Dendritic cell treated with granulocyte-macrophage colony-stimulating factor and Interleukin-4, amounts not matched to agents 40 ng/mL and 50 ng/mL, for 4 days (primary cell): ENCODE data around the gene M1AP.

Source experiments
- H3K27ac Mint-ChIP-seq: one replicate; pipeline ENCODE4 v1.8.0; 2022; ENCODE audit warnings: mild to moderate bottlenecking, mixed read lengths
- H3K27me3 Mint-ChIP-seq: one replicate; pipeline ENCODE4 v1.8.0; 2022; ENCODE audit warnings: mild to moderate bottlenecking, mixed read lengths
- H3K36me3 Mint-ChIP-seq: one replicate; pipeline ENCODE4 v1.8.0; 2022; ENCODE audit warnings: low read depth, mixed read lengths
- H3K4me1 Mint-ChIP-seq: one replicate; pipeline ENCODE4 v1.8.0; 2022; ENCODE audit warnings: low read depth, mixed read lengths
- H3K4me3 Mint-ChIP-seq: one replicate; pipeline ENCODE4 v1.8.0; 2022; ENCODE audit warnings: mild to moderate bottlenecking, moderate library complexity, mixed read lengths
- H3K9me3 Mint-ChIP-seq: one replicate; pipeline ENCODE4 v1.8.0; 2022; ENCODE audit warnings: mixed read lengths
- intact Hi-C: fragments of 100-400 bp; cut with micrococcal nuclease; formaldehyde crosslinking; loops from one replicate; pipeline ENCODE4 v1.15.0; 2022

The M1AP gene

GRCh38 chr2:74515981-74516633, 132.0 kb downstream of the M1AP start:
- Mint-ChIP-seq H3K27ac (no peak overlapping the region), H3K9me3 (no peaks in the 10 kb centered on the region), H3K27me3 (peaks cover 94% of the 10 kb centered on the region), H3K4me1 (peaks cover 33% of the 10 kb centered on the region), H3K4me3 (peak overlapping the region; percentile 72), H3K36me3 (no peaks in the 10 kb centered on the region)
- intact Hi-C loops, result no loop called here

GRCh38 chr2:74515271-74515980, 132.7 kb downstream of the M1AP start:
- Mint-ChIP-seq H3K4me1 (peaks cover 33% of the 10 kb centered on the region), H3K4me3 (peak overlapping the region; percentile 72), H3K27ac (no peak overlapping the region), H3K27me3 (peaks cover 95% of the 10 kb centered on the region), H3K9me3 (no peaks in the 10 kb centered on the region), H3K36me3 (no peaks in the 10 kb centered on the region)
- intact Hi-C loops, result no loop called here

- no peaks in the 10 kb centered on the region for H3K9me3 Mint-ChIP-seq
- no peaks in the 10 kb centered on the region for H3K36me3 Mint-ChIP-seq
- H3K27ac Mint-ChIP-seq, result no peak within 1 kb of the TSS
- peaks cover 95% of the 10 kb centered on the region for H3K27me3 Mint-ChIP-seq
- peak within 1 kb of the TSS; percentile 72 for H3K4me3 Mint-ChIP-seq
- intact Hi-C loops, result no loop called here
- H3K4me1 Mint-ChIP-seq, result peaks cover 33% of the 10 kb centered on the region
These were observed 133.5 kb downstream of the M1AP start, which contains the start of gene TLX2 for GRCh38 chr2:74514368-74515270. TLX2 (plus strand) TSS chr2:74514450; CDS start chr2:74514807, 357 bp downstream.

- no peaks in the 10 kb centered on the region for H3K9me3 Mint-ChIP-seq
- H3K27me3 Mint-ChIP-seq, result peaks cover 90% of the 10 kb centered on the region
- H3K27ac Mint-ChIP-seq, result no peak overlapping the region
- intact Hi-C loops, result no loop called here
- peaks cover 33% of the 10 kb centered on the region for H3K4me1 Mint-ChIP-seq
- no peaks in the 10 kb centered on the region for H3K36me3 Mint-ChIP-seq
- H3K4me3 Mint-ChIP-seq, result no peak overlapping the region
These were observed 134.3 kb downstream of the M1AP start for GRCh38 chr2:74513605-74514367.

GRCh38 chr2:74512744-74513604, 135.2 kb downstream of the M1AP start:
- no peak overlapping the region for H3K4me3 Mint-ChIP-seq
- H3K27ac Mint-ChIP-seq, result no peak overlapping the region
- intact Hi-C loops, result no loop called here
- peaks cover under 1% of the 10 kb centered on the region for H3K36me3 Mint-ChIP-seq
- peaks cover 90% of the 10 kb centered on the region for H3K27me3 Mint-ChIP-seq
- H3K4me1 Mint-ChIP-seq, result peaks cover 40% of the 10 kb centered on the region
- no peaks in the 10 kb centered on the region for H3K9me3 Mint-ChIP-seq

GRCh38 chr2:74511104-74511989, 136.8 kb downstream of the M1AP start:
- intact Hi-C loops, result no loop called here
- Mint-ChIP-seq H3K27me3 (peaks cover 75% of the 10 kb centered on the region), H3K9me3 (no peaks in the 10 kb centered on the region), H3K27ac (no peak overlapping the region), H3K4me1 (peaks cover 36% of the 10 kb centered on the region), H3K36me3 (peaks cover 17% of the 10 kb centered on the region), H3K4me3 (no peak overlapping the region)

GRCh38 chr2:74510272-74510671, 137.9 kb downstream of the M1AP start:
- intact Hi-C loops, result no loop called here
- peaks cover 26% of the 10 kb centered on the region for H3K36me3 Mint-ChIP-seq
- peaks cover 66% of the 10 kb centered on the region for H3K27me3 Mint-ChIP-seq
- H3K9me3 Mint-ChIP-seq, result no peaks in the 10 kb centered on the region
- no peak overlapping the region for H3K27ac Mint-ChIP-seq
- H3K4me1 Mint-ChIP-seq, result peaks cover 36% of the 10 kb centered on the region
- H3K4me3 Mint-ChIP-seq, result no peak overlapping the region

GRCh38 chr2:74507926-74508520, 140.1 kb downstream of the M1AP start:
- Mint-ChIP-seq H3K9me3 (no peaks in the 10 kb centered on the region), H3K36me3 (peaks cover 49% of the 10 kb centered on the region), H3K27me3 (peaks cover 47% of the 10 kb centered on the region), H3K4me1 (peaks cover 50% of the 10 kb centered on the region), H3K4me3 (peak overlapping the region; percentile 89), H3K27ac (peak overlapping the region; percentile 95)
- intact Hi-C loops, result loop anchor here (1.0 to 2.0 kb wide), 2 partner anchors 21 to 53 kb away; partner anchors contain the start of genes AUP1, HTRA2 and INO80B
